Psoas muscle (tissue), 8 donors: Measurements from ENCODE around the gene CEP68. TPM values are rescaled to one million over a fixed set of nuclear protein-coding genes. Genes with fewer than 3 reads are reported as not detected.

ENCODE experiments used
- ATAC-seq, 4 donors: fragments of 200-7000 bp; cut with Tn5 transposase; one replicate each; pipeline ENCODE4 v1.9.1; 2020; ENCODE audit warnings: moderate library complexity in 3 of 4, mild to moderate bottlenecking in 2 of 4
- DNase-seq, 2 donors: peaks; one replicate each; pipeline ENCODE4 v3.0.0-alpha.2; 2020
- H3K27ac ChIP-seq: fragments of 200-600 bp; one replicate; pipeline ENCODE4 v1.8.0; 2022
- H3K27me3 ChIP-seq, 3 donors: fragments of 200-600 bp in 1 of 3; one replicate each; pipeline versions ENCODE4 v1.6.1 to v1.8.0; 2013 to 2022; ENCODE audit warnings: low read length in 2 of 3, mild to moderate bottlenecking in 2 of 3, moderate library complexity in 1 of 3; ENCODE audit not compliant: insufficient read depth in 3 of 3
- H3K36me3 ChIP-seq, 2 donors: fragments of 200-600 bp in 1 of 2; one replicate each; pipeline versions ENCODE4 v1.6.1 to v1.8.0; 2013 to 2022; ENCODE audit warnings: low read depth in 1 of 2, mild to moderate bottlenecking in 1 of 2, moderate library complexity in 1 of 2; ENCODE audit not compliant: insufficient read depth in 1 of 2
- H3K4me1 ChIP-seq: fragments of 200-600 bp; one replicate; pipeline ENCODE4 v1.8.0; 2022
- H3K4me3 ChIP-seq: fragments of 200-600 bp; one replicate; pipeline ENCODE4 v1.8.0; 2022; ENCODE audit warnings: mild to moderate bottlenecking
- H3K9me3 ChIP-seq: fragments of 200-600 bp; one replicate; pipeline ENCODE4 v1.8.0; 2022
- WGBS, 3 donors: extraction: QIAGEN DNeasy Blood & Tissue Kit; methylation state at CpG; one replicate each; pipeline versions ENCODE4 v1.1.6 to v1.1.7; 2013; 5-methylcytosine and 5-hydroxymethylcytosine counted together
- intact Hi-C, 2 donors: fragments of 100-400 bp; cut with DNase I; formaldehyde crosslinking; loops; one replicate each; pipeline versions ENCODE4 v1.11.0 to v1.14.2; 2022
- polyA plus RNA-seq, 3 donors: library from polyadenylated mRNA; stranded (reverse); fragments of 200-250 nt; gene quantifications; one replicate each; pipeline ENCODE4 v1.2.3, GENCODE V29; 2013
- total RNA-seq, 4 donors: library from RNA; stranded (reverse); fragmentation: NEBNext Ultra II Directional in 2 of 4; extraction: Animal tissue kit (Norgen Biotek cat#: 25700) in 2 of 4; gene quantifications; one replicate each; pipeline versions ENCODE4 v1.2.1 to v1.2.4, GENCODE V29; 2021 to 2023
- TF ChIP-seq, protein P1 (sequence below): fragments of 200-600 bp; IDR thresholded peaks from one replicate; pipeline ENCODE4 v1.8.0; 2022; ENCODE audit warnings: antibody characterized with exemption
- donor health status: healthy with polysubstance abuse.
- donor health status: DM: no; HTN: no; CAD: no; lungs with moderate emphysema.
- donor health status: Bipolar disorder and iron deficiency.
- donor health status: healthy.
- donor health status: DM: yes; HTN: yes; CAD: no.
- donor health status: DM: no; HTN: no; CAD: no.
- donor health status: DM: no; HTN: no; CAD: no.
- donor health status: DM: yes; HTN: yes; CAD: no.

Gene CEP68
- total and polyA plus RNA-seq, 7 donors = 7.3 to 63.3 (median 28.2) TPM

DNA sequence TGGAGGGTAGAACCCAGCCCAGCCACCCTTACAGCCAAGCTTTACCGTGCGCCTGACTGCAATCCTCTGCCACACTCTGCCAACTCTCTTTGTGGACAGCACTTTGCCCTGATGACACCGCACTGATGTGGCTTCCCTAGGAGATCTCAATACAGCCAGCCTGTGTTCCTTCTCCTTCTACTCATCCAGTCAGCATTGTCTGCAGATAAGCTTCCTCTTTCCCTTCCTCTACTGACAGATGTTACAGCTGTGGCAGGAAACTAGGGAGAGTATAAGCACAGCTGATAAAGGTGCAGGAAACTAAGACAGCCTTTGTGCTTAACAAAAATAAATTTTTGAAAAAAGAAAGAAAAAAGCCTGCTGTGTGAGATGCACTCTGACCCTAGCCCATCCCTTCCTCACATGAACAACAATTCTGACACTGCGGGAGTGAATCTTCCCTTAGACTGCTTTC, 25.0 kb downstream of the CEP68 start:
- intact Hi-C loops = no loop called here
- TF ChIP-seq, protein P1, sequence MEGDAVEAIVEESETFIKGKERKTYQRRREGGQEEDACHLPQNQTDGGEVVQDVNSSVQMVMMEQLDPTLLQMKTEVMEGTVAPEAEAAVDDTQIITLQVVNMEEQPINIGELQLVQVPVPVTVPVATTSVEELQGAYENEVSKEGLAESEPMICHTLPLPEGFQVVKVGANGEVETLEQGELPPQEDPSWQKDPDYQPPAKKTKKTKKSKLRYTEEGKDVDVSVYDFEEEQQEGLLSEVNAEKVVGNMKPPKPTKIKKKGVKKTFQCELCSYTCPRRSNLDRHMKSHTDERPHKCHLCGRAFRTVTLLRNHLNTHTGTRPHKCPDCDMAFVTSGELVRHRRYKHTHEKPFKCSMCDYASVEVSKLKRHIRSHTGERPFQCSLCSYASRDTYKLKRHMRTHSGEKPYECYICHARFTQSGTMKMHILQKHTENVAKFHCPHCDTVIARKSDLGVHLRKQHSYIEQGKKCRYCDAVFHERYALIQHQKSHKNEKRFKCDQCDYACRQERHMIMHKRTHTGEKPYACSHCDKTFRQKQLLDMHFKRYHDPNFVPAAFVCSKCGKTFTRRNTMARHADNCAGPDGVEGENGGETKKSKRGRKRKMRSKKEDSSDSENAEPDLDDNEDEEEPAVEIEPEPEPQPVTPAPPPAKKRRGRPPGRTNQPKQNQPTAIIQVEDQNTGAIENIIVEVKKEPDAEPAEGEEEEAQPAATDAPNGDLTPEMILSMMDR = no peak
- no peak overlapping the region for H3K27ac ChIP-seq
- ATAC-seq (peak in 3 of 4 donors; percentile 26 to 33 (median 31)), DNase-seq (no peak)
- H3K27me3 ChIP-seq = no peaks in the 10 kb centered on the region
- H3K4me1 ChIP-seq = peaks cover 5% of the 10 kb centered on the region
- WGBS, 3 donors = 62 to 83% (median 66%) methylated on average over 4 of the region's 4 CpGs
- H3K4me3 ChIP-seq = no peak overlapping the region
- no peaks in the 10 kb centered on the region for H3K9me3 ChIP-seq
- peaks cover 22 to 99% of the 10 kb centered on the region in 2 donors for H3K36me3 ChIP-seq

DNA sequence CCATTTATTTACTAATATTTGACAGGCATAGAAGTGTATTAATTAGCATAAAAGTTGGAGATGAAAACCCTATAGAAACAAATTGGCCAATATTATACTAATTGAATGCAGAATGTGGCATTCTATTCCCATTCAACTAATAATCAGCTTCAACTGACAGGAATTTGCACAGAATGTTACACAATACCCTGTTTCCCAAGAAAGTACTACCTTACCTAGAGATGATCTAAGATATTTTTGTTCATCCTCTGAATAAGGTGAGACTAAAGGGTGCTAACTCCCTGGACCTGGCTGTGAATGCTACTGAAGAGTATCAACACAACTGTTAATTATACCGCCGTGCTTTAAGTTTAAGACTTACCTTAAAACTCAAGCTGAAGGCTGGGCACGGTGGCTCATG, 28.9 kb downstream of the CEP68 start:
- intact Hi-C loops = no loop called here
- no peaks in the 10 kb centered on the region for H3K9me3 ChIP-seq
- peaks cover 6% of the 10 kb centered on the region for H3K4me1 ChIP-seq
- no peak for DNase-seq
- no peak for ATAC-seq
- TF ChIP-seq, protein P1 = no peak
- WGBS, 3 donors = 90 to 95% (median 94%) methylated on average over 3 of the region's 3 CpGs
- peaks cover 22 to 98% of the 10 kb centered on the region in 2 donors for H3K36me3 ChIP-seq
- H3K27me3 ChIP-seq = no peaks in the 10 kb centered on the region
- H3K27ac ChIP-seq = no peak overlapping the region
- H3K4me3 ChIP-seq = no peak overlapping the region

DNA sequence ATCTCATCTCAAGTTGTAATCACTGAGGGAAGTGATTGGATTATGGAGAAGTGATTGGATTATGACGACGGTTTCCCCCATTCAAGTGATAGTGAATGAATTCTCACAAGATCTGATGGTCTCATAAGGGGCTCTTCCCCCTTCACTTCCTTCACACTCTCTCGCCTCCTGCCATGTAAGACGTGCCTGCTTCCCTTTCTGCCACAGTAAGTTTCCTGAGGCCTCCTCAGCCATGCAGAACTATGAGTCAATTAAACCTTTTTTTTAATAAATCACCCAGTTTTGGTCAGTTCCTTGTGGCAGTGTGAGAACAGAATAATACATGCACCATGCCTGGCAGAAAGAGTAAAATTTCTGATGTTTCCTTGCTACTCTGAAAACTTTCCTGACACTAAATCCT, 36.6 kb downstream of the CEP68 start:
- intact Hi-C loops = no loop called here
- Histone ChIP-seq H3K4me3 (no peak overlapping the region), H3K36me3 (peaks cover 0 to 91% of the 10 kb centered on the region in 2 donors), H3K27ac (no peak overlapping the region), H3K27me3 (no peaks in the 10 kb centered on the region), H3K9me3 (no peaks in the 10 kb centered on the region), H3K4me1 (no peaks in the 10 kb centered on the region)
- 86 to 89% (median 87%) methylated on average over 4 of the region's 4 CpGs for WGBS, 3 donors
- ATAC-seq (no peak), DNase-seq (no peak)
- TF ChIP-seq, protein P1 = no peak

DNA sequence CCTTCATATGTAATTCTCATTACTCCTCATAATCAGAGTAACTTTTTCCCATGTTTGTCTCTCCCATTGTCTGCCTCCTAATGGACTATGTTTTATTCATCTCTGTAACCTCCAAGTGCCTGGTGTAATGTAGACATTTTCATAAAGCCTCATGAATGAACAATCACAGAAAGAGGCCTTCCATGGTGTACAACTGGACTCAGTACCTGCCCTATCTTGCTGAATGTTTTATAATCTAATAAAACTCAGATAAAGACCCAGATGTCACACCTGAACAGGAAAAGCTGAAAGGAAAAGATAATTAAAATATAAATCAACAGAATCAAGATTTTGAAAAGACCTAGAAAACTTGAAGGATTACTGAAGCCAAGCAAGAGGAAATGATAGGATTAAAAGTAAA, 37.0 kb downstream of the CEP68 start:
- no peaks in the 10 kb centered on the region for H3K27me3 ChIP-seq
- H3K36me3 ChIP-seq = peaks cover 0 to 91% of the 10 kb centered on the region in 2 donors
- ATAC-seq (no peak), DNase-seq (no peak)
- peaks cover 4% of the 10 kb centered on the region for H3K4me1 ChIP-seq
- intact Hi-C loops = no loop called here
- TF ChIP-seq, protein P1 = no peak
- H3K9me3 ChIP-seq = no peaks in the 10 kb centered on the region
- H3K27ac ChIP-seq = no peak overlapping the region
- H3K4me3 ChIP-seq = no peak overlapping the region

DNA sequence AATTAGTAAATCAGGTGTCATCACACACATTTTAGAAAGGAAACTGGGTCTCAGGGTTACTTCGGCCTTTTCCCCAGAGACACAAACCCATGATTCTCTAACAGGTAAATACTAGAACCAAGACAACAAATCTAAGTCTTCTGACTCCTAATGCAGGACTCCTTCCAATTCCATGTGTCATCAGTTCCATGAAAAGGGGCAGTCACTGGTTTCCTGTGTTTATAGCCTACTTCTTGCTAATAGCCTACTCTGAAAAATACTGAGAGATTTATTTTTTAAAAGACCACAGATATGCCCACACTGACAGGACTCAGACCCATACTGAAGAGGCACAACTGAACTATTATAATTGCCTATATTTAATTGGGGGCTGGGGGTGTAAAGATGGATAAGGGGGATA, 40.7 kb downstream of the CEP68 start:
- TF ChIP-seq, protein P1 = no peak
- peaks cover 0 to 87% of the 10 kb centered on the region in 2 donors for H3K36me3 ChIP-seq

More for the DNA sequence above, 40.7 kb downstream of the CEP68 start:
- Histone ChIP-seq H3K9me3 (no peaks in the 10 kb centered on the region), H3K4me3 (no peak overlapping the region), H3K4me1 (peaks cover 7% of the 10 kb centered on the region), H3K27me3 (no peaks in the 10 kb centered on the region), H3K27ac (no peak overlapping the region)
- DNase-seq (no peak), ATAC-seq (no peak)
- 71 to 89% (median 86%) methylated on average over 1 of the region's 1 CpG for WGBS, 3 donors
- intact Hi-C loops = no loop called here
